Endothelial cell of umbilical vein (primary cell): Measurements from ENCODE around the gene PIP5K1C. TPM values are rescaled to one million over a fixed set of nuclear protein-coding genes. Genes with fewer than 3 reads are reported as not detected.

ENCODE experiments used
- BruUV-seq: library from RNA; stranded (reverse); fragments of 400-500 nt; replicated peaks from 2 replicates; lab custom pipeline; 2021; lab: Mats Ljungman, UMichigan
- CTCF ChIA-PET: fragments of 300-600, 350-600 bp; sonication (Branson Sonifier 250); formaldehyde crosslinking; loops from one replicate; lab custom pipeline; 2021; ENCODE audit warnings: antibody characterized with exemption, inconsistent platforms; lab: Charles Lee
- POLR2A ChIA-PET: fragments of 300-600, 350-600 bp; sonication (Branson Sonifier 250); formaldehyde crosslinking; loops from one replicate; lab custom pipeline; 2021; ENCODE audit warnings: antibody characterized with exemption, inconsistent platforms; lab: Charles Lee
- DNase-seq: peaks from one replicate; pipeline ENCODE4 v3.0.0-alpha.2; 2011; ENCODE audit warnings: low read depth, low spot score
- FAIRE-seq: peaks from 2 replicates; lab custom pipeline; 2011; peaks lifted over from hg19 to GRCh38; lab: Jason Lieb, UNC
- H2AFZ ChIP-seq: 2 replicates; pipeline ENCODE4 v1.6.0; 2012; ENCODE audit warnings: low read depth, low read length, control low read depth, inconsistent platforms
- H3K27ac ChIP-seq: 2 replicates; pipeline ENCODE4 v1.5.1; 2011; ENCODE audit warnings: low read depth, mild to moderate bottlenecking, control low read depth, low read length, moderate library complexity; ENCODE audit not compliant: insufficient read depth
- H3K27me3 ChIP-seq, 2 experiments: 2 replicates each; pipeline versions ENCODE4 v1.6.0 to v1.6.1; 2011; ENCODE audit warnings: low read length in 2 of 2, mixed read lengths in 1 of 2; ENCODE audit not compliant: control insufficient read depth in 2 of 2, insufficient read depth in 2 of 2
- H3K36me3 ChIP-seq, 2 experiments: 2 replicates in 1 of 2; 3 replicates in 1 of 2; pipeline ENCODE4 v1.5.1; 2011; ENCODE audit warnings: low read length in 2 of 2, mild to moderate bottlenecking in 1 of 2, moderate library complexity in 1 of 2; ENCODE audit not compliant: control insufficient read depth in 2 of 2, insufficient read depth in 2 of 2; ENCODE audit errors: extremely low read depth in 1 of 2
- H3K4me1 ChIP-seq: 3 replicates; pipeline ENCODE4 v1.5.1; 2011; ENCODE audit warnings: mild to moderate bottlenecking, low read length; ENCODE audit not compliant: control insufficient read depth, insufficient read depth; ENCODE audit errors: extremely low read depth
- H3K4me2 ChIP-seq: 2 replicates; pipeline ENCODE4 v1.6.1; 2011; ENCODE audit warnings: low read length, control low read depth, mixed read lengths; ENCODE audit not compliant: insufficient read depth
- H3K4me3 ChIP-seq, 3 experiments: fragments of 200-600 bp in 1 of 3; sonication (generic), shearing (Covaris generic) in 1 of 3; replicated peaks in 1 of 3; 2 replicates each; pipeline ENCODE4 v1.5.1; 2011 to 2016; ENCODE audit warnings: control low read depth in 3 of 3, low read length in 3 of 3, mild to moderate bottlenecking in 2 of 3, inconsistent platforms in 1 of 3, low read depth in 1 of 3, moderate library complexity in 1 of 3; ENCODE audit not compliant: insufficient read depth in 1 of 3
- H3K79me2 ChIP-seq: 2 replicates; pipeline ENCODE4 v1.6.0; 2012; ENCODE audit warnings: low read length, inconsistent platforms; ENCODE audit not compliant: control insufficient read depth, insufficient read depth
- H3K9ac ChIP-seq: replicated peaks from 2 replicates; pipeline ENCODE3; 2011; ENCODE audit warnings: low read length, control low read depth; ENCODE audit not compliant: insufficient read depth; ENCODE audit errors: extremely low read depth
- H3K9me1 ChIP-seq: replicated peaks from 3 replicates; pipeline ENCODE4 v1.6.0; 2011; ENCODE audit warnings: mild to moderate bottlenecking, low read length; ENCODE audit not compliant: control insufficient read depth, insufficient read depth; ENCODE audit errors: extremely low read depth
- H3K9me3 ChIP-seq: replicated peaks from 2 replicates; pipeline ENCODE4 v1.5.1; 2012; ENCODE audit warnings: low read length, inconsistent platforms; ENCODE audit not compliant: control insufficient read depth, insufficient read depth
- H4K20me1 ChIP-seq: replicated peaks from 2 replicates; pipeline ENCODE3; 2011; ENCODE audit warnings: mild to moderate bottlenecking, low read length; ENCODE audit not compliant: control insufficient read depth, insufficient read depth; ENCODE audit errors: extremely low read depth
- CTCF ChIP-seq, 2 donors: IDR thresholded peaks; 1 replicate in 1 of 2; 2 replicates in 1 of 2; pipeline ENCODE4 v1.5.1; 2011; ENCODE audit warnings: low read length in 2 of 2, mild to moderate bottlenecking in 2 of 2, moderate library complexity in 2 of 2, control low read depth in 1 of 2, inconsistent platforms in 1 of 2, low read depth in 1 of 2; ENCODE audit not compliant: insufficient read depth in 1 of 2; ENCODE audit errors: extremely low read depth in 1 of 2
- EZH2 ChIP-seq: IDR thresholded peaks from 2 replicates; pipeline ENCODE4 v1.6.1; 2012; ENCODE audit warnings: borderline replicate concordance, low read depth, mild to moderate bottlenecking, moderate library complexity, low read length, inconsistent platforms; ENCODE audit not compliant: severe bottlenecking
- FOS ChIP-seq: IDR thresholded peaks from 2 replicates; pipeline ENCODE4 v1.6.1; 2011; ENCODE audit warnings: mild to moderate bottlenecking, low read length, moderate library complexity, borderline replicate concordance; ENCODE audit not compliant: insufficient read depth
- GATA2 ChIP-seq: IDR thresholded peaks from 2 replicates; pipeline ENCODE4 v1.7.0; 2011; ENCODE audit warnings: low read depth, mild to moderate bottlenecking, moderate library complexity, mixed read lengths, low read length; ENCODE audit not compliant: insufficient read length, insufficient read depth
- JUN ChIP-seq: IDR thresholded peaks from 2 replicates; pipeline ENCODE4 v1.6.1; 2011; ENCODE audit warnings: borderline replicate concordance, low read depth; ENCODE audit not compliant: insufficient read length, insufficient read depth
- MYC ChIP-seq: IDR thresholded peaks from one replicate; pipeline ENCODE4 v1.6.1; 2011; ENCODE audit warnings: mild to moderate bottlenecking, low read depth, low read length
- POLR2A ChIP-seq: IDR thresholded peaks from 2 replicates; pipeline ENCODE4 v1.6.1; 2012; ENCODE audit warnings: low read depth, mild to moderate bottlenecking, control low read depth, low read length
- POLR2AphosphoS5 ChIP-seq: IDR thresholded peaks from 2 replicates; pipeline ENCODE4 v1.6.1; 2012; ENCODE audit warnings: low read depth, mild to moderate bottlenecking, control low read depth, low read length, moderate library complexity; ENCODE audit not compliant: insufficient read depth
- dilution Hi-C: fragments of 300-500 bp; cut with MboI; formaldehyde crosslinking; loops from one replicate; pipeline ENCODE4 v1.15.0; 2019; ENCODE audit warnings: low sequenced_read_pairs; ENCODE audit not compliant: extremely low pct_ligation_motif_present
- intact Hi-C: fragments of 100-400 bp; cut with micrococcal nuclease; formaldehyde crosslinking; loops from one replicate; pipeline ENCODE4 v1.10.0; 2022
- polyA plus RNA-seq, 4 experiments: library from polyadenylated mRNA; depleted of rRNA in 3 of 4; stranded (reverse) in 3 of 4; unstranded in 1 of 4; fragments of >200 nt; gene quantifications; 2 replicates each; pipeline versions ENCODE4 v1.2.1 to v1.2.3, GENCODE V29; 2011 to 2012; ENCODE audit warnings: missing spikeins in 1 of 4
- total RNA-seq: library from RNA; stranded (reverse); gene quantifications from 2 replicates; pipeline ENCODE4 v1.2.3, GENCODE V29; 2021
- TF ChIP-seq, protein P1 (sequence below): IDR thresholded peaks from 2 replicates; pipeline ENCODE4 v1.6.1; 2011; ENCODE audit not compliant: insufficient read depth, insufficient read length

Gene PIP5K1C
- total and polyA plus RNA-seq, 2 donors (not counting 3 experiments of a cell fraction or from before 2014, with no cell fraction given), result 31.6 to 79.5 TPM

DNA sequence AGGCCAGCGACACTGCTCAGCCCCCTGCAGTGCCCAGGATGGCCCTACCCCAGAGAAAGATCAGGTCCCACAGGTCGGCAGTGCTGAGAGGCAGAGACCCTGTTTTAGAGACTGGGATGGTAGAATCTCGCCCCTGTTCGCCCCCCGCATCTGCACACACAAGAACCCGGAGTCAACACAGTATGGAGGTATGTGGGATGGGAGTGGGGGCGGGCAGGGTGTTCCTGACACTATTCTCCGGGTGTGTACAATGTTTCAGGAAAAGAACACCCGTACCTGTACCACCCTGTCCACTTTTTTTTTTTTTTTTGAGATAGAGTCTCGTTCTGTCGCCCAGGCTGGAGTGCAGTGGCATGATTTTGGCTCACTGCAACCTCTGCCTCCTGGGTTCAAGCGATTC lies 19.3 kb downstream of the PIP5K1C start:
- H3K4me1 ChIP-seq, result peaks cover 15% of the 10 kb centered on the region
- H3K9me1 ChIP-seq, result no peaks in the 10 kb centered on the region
- no peak for FAIRE-seq
- POLR2A ChIA-PET, result no interaction called here
- no peak for TF ChIP-seq FOS
- TF ChIP-seq, protein P1, sequence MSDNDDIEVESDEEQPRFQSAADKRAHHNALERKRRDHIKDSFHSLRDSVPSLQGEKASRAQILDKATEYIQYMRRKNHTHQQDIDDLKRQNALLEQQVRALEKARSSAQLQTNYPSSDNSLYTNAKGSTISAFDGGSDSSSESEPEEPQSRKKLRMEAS, result no peak
- dilution Hi-C loops, result no loop called here
- H4K20me1 ChIP-seq, result no peaks in the 10 kb centered on the region
- H3K4me3 ChIP-seq, result no peak overlapping the region
- H3K9me3 ChIP-seq, result no peaks in the 10 kb centered on the region
- H2AFZ ChIP-seq, result no peak overlapping the region
- H3K4me2 ChIP-seq, result no peak overlapping the region
- no peaks in the 10 kb centered on the region for H3K27me3 ChIP-seq
- H3K36me3 ChIP-seq, result peaks cover 0 to 2% of the 10 kb centered on the region in 2 experiments
- H3K9ac ChIP-seq, result no peak overlapping the region
- peaks cover 10% of the 10 kb centered on the region for H3K79me2 ChIP-seq
- DNase-seq, result no peak
- CTCF ChIA-PET, result interaction anchor here (0.6 kb wide), 1 partner anchor 19 kb away, joined by 3 read pairs; the partner anchor contains the start of gene PIP5K1C
- intact Hi-C loops, result no loop called here
- H3K27ac ChIP-seq, result no peak overlapping the region
- BruUV-seq, result no TSS peak

DNA sequence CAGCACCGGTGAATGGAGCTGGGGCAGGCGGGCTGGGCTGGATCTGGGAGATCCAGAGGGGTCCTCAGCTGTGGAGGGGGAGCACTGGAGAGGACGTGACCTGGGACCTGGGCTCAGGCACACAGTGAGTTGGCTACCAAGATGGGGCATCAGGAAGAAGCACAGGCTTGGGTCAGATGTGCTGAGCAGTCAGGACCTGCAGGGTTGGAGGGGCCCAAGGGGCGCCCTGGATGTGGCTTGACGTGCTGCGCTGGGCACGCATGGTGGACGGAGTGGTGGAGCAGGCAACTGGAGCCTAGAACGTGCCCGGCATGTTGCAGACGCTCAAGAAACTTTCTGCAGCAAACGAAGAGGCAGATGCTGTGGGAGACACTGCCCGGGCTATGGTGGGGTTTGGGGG lies 20.7 kb downstream of the PIP5K1C start:
- Histone ChIP-seq H3K36me3 (peaks cover 0 to 2% of the 10 kb centered on the region in 2 experiments), H3K4me2 (no peak overlapping the region), H3K9me1 (no peaks in the 10 kb centered on the region), H3K79me2 (peaks cover 11% of the 10 kb centered on the region), H3K27me3 (no peaks in the 10 kb centered on the region), H4K20me1 (no peaks in the 10 kb centered on the region), H2AFZ (no peak overlapping the region), H3K4me3 (no peak overlapping the region), H3K9ac (no peak overlapping the region), H3K27ac (no peak overlapping the region), H3K4me1 (peaks cover 14% of the 10 kb centered on the region), H3K9me3 (no peaks in the 10 kb centered on the region)
- DNase-seq, result no peak
- POLR2A ChIA-PET, result no interaction called here
- dilution Hi-C loops (no loop called here), intact Hi-C loops (no loop called here)
- TF ChIP-seq JUN (no peak), POLR2AphosphoS5 (no peak), MYC (no peak), GATA2 (no peak), FOS (no peak), EZH2 (no peak), POLR2A (no peak), CTCF (IDR thresholded peaks at IDR 0.05; ENCODE audit: extremely low read depth in 1 of 2, insufficient read depth in 1 of 2, low read depth in 1 of 2, low read length in 2 of 2) (no peak)
- TF ChIP-seq, protein P1, result no peak
- no TSS peak for BruUV-seq
- FAIRE-seq, result no peak
- CTCF ChIA-PET, result no interaction called here
